HEK293 (cell line): Measurements from ENCODE around the gene ADK.

Experiments
- BCL11A ChIP-seq: fragments of 450-650 bp; formaldehyde crosslinking; IDR thresholded peaks from 2 replicates; pipeline ENCODE4 v1.5.1; 2016; ENCODE audit warnings: low read depth, missing biosample characterization, missing genetic modification characterization
- EGR2 ChIP-seq: fragments of 450-650 bp; formaldehyde crosslinking; IDR thresholded peaks from 2 replicates; pipeline ENCODE4 v1.5.1; 2016; ENCODE audit warnings: low read depth, missing biosample characterization, missing genetic modification characterization
- ZNF677 ChIP-seq: fragments of 450-650 bp; IDR thresholded peaks from 2 replicates; pipeline ENCODE4 v1.5.0; 2018; ENCODE audit warnings: missing biosample characterization, mild to moderate bottlenecking, missing genetic modification characterization, moderate library complexity
- ZNF792 ChIP-seq: fragments of 450-650 bp; formaldehyde crosslinking; IDR thresholded peaks from 2 replicates; pipeline ENCODE4 v1.5.1; 2016; ENCODE audit warnings: missing biosample characterization, missing genetic modification characterization
- TF ChIP-seq, protein P1 (sequence below): fragments of 450-650 bp; formaldehyde crosslinking; IDR thresholded peaks from 2 replicates; pipeline ENCODE4 v1.5.1; 2016; ENCODE audit warnings: missing biosample characterization, missing genetic modification characterization
- TF ChIP-seq, protein P2 (sequence below): fragments of 450-650 bp; formaldehyde crosslinking; IDR thresholded peaks from 2 replicates; pipeline ENCODE4 v1.5.1; 2016; ENCODE audit warnings: missing biosample characterization, missing genetic modification characterization
- TF ChIP-seq, protein P3 (sequence below): fragments of 450-650 bp; formaldehyde crosslinking; IDR thresholded peaks from 2 replicates; pipeline ENCODE4 v1.5.1; 2016; ENCODE audit warnings: missing biosample characterization, missing genetic modification characterization
- TF ChIP-seq, protein P4 (sequence below): fragments of 450-650 bp; formaldehyde crosslinking; IDR thresholded peaks from 2 replicates; pipeline ENCODE4 v1.5.1; 2016; ENCODE audit warnings: missing biosample characterization, missing genetic modification characterization, low read depth

DNA sequence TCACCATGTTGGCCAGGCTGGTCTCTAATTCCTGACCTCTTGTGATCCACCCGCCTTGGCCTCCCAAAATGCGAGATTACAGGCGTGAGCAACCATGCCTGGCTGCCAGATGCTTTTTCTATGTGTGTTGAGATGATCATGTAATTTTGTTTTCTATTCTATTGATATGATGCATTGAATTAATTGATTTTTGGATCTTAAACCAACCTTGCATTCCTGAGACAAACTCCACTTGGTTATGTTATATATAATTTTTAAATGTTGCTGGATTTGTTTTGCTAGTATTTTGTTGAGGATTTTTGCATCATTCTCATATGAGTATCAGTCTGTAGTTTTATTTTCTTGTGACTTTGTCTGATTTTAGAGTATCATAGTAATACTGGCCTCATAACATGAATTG, 192.8 kb downstream of the ADK start:
- TF ChIP-seq, protein P1, sequence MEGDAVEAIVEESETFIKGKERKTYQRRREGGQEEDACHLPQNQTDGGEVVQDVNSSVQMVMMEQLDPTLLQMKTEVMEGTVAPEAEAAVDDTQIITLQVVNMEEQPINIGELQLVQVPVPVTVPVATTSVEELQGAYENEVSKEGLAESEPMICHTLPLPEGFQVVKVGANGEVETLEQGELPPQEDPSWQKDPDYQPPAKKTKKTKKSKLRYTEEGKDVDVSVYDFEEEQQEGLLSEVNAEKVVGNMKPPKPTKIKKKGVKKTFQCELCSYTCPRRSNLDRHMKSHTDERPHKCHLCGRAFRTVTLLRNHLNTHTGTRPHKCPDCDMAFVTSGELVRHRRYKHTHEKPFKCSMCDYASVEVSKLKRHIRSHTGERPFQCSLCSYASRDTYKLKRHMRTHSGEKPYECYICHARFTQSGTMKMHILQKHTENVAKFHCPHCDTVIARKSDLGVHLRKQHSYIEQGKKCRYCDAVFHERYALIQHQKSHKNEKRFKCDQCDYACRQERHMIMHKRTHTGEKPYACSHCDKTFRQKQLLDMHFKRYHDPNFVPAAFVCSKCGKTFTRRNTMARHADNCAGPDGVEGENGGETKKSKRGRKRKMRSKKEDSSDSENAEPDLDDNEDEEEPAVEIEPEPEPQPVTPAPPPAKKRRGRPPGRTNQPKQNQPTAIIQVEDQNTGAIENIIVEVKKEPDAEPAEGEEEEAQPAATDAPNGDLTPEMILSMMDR (tag by site-specific recombination) = no peak
- TF ChIP-seq ZNF677 (tag by site-specific recombination) (no peak), EGR2 (tag by site-specific recombination) (no peak), ZNF792 (tag by site-specific recombination) (no peak), BCL11A (tag by site-specific recombination) (no peak)
- TF ChIP-seq, protein P2, sequence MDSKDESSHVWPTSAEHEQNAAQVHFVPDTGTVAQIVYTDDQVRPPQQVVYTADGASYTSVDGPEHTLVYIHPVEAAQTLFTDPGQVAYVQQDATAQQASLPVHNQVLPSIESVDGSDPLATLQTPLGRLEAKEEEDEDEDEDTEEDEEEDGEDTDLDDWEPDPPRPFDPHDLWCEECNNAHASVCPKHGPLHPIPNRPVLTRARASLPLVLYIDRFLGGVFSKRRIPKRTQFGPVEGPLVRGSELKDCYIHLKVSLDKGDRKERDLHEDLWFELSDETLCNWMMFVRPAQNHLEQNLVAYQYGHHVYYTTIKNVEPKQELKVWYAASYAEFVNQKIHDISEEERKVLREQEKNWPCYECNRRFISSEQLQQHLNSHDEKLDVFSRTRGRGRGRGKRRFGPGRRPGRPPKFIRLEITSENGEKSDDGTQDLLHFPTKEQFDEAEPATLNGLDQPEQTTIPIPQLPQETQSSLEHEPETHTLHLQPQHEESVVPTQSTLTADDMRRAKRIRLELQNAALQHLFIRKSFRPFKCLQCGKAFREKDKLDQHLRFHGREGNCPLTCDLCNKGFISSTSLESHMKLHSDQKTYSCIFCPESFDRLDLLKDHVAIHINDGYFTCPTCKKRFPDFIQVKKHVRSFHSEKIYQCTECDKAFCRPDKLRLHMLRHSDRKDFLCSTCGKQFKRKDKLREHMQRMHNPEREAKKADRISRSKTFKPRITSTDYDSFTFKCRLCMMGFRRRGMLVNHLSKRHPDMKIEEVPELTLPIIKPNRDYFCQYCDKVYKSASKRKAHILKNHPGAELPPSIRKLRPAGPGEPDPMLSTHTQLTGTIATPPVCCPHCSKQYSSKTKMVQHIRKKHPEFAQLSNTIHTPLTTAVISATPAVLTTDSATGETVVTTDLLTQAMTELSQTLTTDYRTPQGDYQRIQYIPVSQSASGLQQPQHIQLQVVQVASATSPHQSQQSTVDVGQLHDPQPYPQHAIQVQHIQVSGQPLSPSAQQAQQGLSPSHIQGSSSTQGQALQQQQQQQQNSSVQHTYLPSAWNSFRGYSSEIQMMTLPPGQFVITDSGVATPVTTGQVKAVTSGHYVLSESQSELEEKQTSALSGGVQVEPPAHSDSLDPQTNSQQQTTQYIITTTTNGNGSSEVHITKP = no peak
- TF ChIP-seq, protein P3, sequence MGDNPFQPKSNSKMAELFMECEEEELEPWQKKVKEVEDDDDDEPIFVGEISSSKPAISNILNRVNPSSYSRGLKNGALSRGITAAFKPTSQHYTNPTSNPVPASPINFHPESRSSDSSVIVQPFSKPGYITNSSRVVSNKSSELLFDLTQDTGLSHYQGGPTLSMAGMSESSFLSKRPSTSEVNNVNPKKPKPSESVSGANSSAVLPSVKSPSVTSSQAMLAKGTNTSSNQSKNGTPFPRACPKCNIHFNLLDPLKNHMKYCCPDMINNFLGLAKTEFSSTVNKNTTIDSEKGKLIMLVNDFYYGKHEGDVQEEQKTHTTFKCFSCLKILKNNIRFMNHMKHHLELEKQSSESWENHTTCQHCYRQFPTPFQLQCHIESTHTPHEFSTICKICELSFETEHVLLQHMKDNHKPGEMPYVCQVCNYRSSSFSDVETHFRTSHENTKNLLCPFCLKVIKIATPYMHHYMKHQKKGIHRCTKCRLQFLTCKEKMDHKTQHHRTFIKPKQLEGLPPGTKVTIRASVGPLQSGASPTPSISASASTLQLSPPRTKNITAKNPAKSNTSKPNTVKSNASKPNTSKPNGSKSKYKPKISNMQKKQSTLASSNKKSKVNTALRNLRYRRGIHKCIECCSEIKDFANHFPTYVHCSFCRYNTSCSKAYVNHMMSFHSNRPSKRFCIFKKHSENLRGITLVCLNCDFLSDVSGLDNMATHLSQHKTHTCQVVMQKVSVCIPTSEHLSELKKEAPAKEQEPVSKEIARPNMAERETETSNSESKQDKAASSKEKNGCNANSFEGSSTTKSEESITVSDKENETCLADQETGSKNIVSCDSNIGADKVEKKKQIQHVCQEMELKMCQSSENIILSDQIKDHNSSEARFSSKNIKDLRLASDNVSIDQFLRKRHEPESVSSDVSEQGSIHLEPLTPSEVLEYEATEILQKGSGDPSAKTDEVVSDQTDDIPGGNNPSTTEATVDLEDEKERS = no peak
- TF ChIP-seq, protein P4, sequence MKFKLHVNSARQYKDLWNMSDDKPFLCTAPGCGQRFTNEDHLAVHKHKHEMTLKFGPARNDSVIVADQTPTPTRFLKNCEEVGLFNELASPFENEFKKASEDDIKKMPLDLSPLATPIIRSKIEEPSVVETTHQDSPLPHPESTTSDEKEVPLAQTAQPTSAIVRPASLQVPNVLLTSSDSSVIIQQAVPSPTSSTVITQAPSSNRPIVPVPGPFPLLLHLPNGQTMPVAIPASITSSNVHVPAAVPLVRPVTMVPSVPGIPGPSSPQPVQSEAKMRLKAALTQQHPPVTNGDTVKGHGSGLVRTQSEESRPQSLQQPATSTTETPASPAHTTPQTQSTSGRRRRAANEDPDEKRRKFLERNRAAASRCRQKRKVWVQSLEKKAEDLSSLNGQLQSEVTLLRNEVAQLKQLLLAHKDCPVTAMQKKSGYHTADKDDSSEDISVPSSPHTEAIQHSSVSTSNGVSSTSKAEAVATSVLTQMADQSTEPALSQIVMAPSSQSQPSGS (tag by site-specific recombination) = no peak
